SKM-1 treated with dmso at 0.1 percent for 144 hours (cell line): ENCODE measurements around the gene TENT4B.

ENCODE experiments used
- DNase-seq: peaks from one replicate; lab custom pipeline; 2025; ENCODE audit not compliant: unreplicated experiment; lab: John Stamatoyannopoulos, UW

Gene TENT4B

DNA sequence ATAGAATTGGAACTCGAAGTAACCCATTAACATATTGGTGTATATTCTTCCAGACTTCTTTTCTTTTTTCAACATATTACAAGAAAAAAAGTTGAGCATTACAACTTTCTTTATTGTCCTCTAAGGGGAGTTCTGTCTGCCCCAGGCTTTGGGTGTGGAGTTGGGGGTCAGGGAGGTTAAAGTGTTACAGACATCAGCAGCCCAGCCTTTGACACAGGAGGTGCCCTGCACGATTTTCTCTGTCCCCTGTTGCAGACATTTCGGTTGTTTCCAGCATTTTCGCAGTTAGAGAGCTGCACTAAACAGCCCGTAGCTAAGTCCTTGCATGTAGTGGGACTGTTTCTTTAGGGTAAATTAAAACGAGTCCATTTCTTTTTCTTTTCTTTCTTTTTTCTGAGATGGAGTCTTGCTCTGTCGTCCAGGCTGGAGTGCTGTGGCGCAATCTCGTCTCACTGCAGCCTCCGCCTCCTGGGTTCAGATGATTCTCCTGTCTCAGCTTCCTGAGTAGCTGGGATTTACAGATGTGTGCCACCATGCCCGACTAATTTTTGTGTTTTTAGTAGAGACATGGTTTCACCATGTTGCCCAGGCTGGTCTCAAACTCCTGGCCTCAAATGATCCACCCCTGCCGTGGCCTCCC lies 99.9 kb downstream of the TENT4B start:
- DNase-seq, result no peak

DNA sequence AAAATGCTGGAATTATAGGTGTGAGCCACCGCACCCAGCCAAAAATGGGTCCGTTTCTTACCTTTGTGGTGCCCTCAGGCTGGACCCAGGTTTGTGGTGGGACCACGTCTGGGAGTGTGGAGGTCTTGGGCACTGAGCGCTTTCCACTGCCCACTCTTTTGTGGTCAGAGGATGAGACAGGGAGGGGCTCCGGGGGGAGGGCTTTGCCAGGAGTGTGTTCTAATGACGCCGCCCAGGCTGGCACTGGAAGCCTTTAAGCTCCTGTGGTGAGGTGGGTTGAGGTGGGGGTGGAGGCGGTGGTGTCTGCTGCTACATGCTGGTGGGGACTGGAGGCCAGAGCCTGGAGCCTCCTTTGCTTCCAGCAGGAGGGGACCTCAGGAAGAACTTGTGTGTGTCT lies 100.4 kb downstream of the TENT4B start:
- DNase-seq, result no peak

DNA sequence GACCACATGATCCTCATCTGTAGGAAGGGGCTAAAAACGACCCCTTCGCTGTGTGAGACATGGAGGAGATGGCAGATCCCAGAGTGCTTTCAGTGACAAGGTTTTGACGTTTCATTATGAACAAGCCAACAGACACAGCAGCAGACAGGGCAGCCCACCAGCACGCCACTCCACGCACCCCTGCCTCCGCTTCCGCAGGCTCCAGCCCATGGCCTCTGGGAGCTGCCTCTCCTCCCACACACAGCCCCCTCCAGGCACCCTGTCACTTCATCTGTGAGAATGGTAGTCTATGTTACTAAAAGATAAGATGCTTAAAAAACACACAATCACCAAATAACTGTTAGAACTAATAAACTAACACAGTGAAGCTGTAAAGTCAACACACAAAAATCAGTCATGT lies 101.0 kb downstream of the TENT4B start:
- DNase-seq, result no peak

DNA sequence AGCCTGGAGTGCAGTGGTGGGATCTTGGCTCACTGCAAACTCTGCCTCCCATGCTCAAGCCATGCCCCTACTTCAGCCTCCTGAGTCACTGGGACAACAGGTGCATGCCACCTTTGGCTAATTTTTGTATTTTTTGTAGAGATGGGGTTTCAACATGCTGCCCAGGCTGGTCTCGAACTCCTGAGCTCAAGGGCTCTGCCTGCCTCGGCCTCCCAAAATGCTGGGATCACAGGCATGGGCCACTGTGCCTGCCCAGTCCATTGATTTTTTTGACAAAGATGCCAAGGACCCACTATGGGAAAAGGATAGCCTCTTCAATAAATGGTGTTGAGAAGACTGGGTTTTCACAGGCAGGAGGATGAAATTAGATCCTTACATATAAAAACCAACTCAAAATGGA lies 102.4 kb downstream of the TENT4B start:
- DNase-seq, result no peak

DNA sequence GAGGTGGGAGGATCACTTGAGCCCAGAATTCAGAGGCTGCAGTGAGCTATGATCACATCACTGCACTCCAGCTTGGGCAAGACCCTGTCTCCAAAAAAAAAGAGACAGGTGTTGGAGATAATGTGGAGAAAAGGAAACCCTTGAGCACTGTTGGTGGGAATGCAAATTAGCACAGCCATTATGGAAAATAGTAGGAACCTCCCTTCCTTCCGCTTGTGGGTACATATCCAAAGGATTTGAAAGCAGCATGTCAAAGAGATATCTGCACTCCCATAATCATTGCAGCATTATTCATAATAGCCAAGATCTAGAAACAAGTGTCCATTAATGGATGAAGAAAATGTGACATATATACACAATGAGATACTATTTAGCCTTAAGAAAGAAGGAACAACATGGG lies 103.5 kb downstream of the TENT4B start:
- DNase-seq, result no peak

DNA sequence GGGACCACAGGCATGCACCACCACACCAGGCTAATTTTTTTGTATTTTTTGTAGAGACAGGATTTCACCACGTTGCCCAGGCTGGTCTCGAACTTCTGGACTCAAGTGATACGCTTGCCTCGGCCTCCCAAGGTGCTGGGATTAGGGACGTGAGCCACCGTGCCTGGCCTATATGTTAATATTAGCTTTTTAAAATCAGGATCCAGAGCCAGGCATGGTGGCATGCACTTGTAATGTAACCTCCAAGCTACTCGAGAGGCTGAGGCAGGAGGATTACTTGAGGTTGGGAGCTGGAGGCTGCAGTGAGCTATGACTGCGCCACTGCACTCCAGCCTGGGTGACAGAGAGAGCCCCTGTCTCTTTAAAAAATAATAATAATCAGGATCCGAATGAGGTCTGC lies 104.8 kb downstream of the TENT4B start:
- no peak for DNase-seq

DNA sequence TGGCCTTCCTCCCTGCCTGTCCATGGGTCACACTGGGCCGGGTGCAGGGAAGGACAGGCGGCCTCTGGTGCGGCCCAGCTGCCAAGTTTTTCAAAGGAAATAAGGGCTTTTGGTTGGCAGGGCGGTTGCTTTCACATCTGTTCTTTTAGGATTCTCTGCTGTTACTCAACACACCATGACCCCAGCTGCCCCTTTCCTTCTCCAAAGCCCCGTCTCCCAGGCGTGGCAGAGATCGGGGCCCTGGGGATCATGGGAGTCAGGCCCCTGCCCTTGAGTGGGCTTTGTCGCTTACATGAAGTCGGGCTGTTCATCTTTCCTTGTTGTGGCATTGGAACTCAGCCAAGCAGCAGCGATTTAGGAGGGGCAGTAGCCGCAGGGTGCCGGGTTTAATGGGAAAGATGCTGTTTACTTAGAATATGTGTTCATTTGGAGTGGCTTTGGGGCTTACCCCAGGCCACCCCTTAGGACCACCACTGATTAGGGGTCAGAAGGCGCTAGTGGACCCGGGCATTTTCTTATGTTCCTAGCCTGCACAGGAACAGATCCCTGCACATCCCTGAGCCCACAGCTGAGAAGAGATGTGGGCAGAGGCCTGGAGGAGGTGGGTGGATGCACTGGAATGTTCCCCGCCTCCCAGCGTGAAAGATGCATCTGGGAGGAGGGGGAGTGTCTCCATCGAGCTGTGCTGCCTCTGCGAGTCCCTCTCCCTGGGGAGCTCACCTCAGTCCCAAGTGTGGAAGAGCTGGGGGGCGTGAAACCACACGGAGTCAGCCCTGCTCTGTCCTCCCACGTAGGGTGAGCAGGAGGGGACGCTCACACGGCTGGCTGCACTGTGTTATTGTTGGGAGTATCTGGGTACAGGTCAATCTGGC lies 106.5 kb downstream of the TENT4B start:
- no peak for DNase-seq

DNA sequence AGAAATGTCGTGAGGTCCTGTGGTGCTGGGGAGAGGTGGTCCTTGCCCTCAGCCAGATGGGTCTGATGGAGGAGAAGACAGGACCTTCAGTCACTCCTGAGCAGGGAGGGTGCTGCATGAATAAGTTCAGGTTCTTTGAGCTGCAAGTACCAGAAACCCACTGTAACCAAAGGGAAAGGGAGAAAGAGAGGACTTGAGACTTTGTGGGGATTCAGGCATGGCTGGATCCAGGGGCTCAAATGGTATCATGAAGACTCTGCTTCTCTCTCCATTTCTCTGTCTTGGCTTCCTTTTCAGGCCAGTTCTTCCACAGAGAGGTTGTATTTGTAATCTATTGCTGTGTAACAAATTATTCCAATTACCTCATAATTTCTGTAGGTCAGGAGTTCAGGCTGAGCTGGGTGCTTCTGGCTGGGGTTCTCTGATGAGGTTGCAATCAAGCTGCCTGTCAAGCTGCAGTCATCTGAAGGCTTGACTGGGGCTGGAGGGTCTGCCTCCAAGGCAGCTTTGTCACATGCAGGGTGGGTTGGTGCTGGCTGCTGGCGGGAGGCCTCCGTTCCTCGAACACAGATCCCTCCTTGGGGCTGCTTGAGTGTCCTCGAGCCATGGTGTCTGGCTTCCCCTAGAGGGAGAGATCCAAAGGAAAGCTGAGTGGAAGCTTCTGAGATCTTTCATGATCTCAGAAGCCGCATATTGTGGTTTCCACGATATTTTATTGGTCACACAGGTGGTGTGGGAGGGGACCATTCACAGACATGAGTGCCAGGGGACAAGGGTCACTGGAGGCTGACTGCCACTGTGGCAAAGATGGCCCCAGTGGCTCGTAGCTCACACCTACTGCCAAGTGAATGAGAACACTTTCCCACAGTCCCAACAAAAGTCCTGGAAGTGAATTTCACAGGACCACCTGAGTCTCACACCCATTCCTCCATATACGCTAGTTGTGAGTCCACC lies 107.4 kb downstream of the TENT4B start:
- DNase-seq, result no peak

DNA sequence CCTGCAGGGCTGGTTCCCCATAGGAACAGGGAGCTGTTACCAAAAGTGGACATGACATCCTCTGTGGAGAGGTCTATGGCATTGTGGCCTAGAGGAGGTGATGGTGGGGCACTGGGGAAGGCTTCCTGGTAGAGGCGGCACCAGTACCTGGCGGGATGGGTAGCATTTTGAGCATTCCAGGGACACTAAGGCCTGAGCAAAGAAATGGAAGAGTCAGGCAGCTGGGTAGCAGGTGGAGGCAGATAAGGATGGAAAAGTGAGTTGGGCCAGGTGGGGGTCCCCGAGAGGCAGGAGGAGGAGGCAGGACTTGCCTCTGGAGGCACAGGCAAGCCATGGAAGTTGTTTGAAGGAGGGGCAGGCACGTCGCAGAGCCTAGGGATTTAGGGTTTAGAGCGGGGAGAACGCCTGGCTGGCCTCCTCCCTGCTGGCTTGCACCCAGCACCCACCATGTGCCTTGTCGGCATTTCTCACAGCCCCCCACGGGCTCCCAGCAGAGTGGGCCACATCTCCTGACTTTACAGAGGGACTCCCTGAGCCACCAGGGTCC lies 108.1 kb downstream of the TENT4B start:
- no peak for DNase-seq

DNA sequence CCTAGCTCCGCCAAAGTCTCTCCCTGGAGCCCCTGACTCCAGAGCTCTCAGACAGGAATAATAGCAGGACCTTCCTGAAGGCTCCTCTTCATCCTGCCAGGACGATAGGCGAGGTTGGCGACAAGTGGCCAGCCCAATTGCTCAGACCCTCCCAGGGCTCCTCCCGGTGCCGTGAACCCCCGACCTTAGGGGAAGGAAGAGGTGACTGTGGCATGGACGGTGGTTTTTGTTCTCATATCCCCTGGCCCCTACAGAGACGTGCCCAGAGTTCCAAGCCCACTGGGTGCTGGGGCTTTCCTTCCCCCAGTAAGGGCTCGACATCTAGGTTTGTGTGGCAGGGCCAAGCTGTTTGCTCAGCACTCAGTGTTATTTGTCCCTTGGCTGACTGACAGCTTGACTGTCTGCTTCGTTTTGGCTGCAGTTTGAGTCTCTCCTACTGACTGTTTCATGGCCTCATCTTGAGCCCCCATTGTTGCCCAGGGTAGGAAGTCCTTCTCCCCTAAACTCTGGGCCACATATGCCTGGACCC lies 108.7 kb downstream of the TENT4B start:
- DNase-seq, result no peak

DNA sequence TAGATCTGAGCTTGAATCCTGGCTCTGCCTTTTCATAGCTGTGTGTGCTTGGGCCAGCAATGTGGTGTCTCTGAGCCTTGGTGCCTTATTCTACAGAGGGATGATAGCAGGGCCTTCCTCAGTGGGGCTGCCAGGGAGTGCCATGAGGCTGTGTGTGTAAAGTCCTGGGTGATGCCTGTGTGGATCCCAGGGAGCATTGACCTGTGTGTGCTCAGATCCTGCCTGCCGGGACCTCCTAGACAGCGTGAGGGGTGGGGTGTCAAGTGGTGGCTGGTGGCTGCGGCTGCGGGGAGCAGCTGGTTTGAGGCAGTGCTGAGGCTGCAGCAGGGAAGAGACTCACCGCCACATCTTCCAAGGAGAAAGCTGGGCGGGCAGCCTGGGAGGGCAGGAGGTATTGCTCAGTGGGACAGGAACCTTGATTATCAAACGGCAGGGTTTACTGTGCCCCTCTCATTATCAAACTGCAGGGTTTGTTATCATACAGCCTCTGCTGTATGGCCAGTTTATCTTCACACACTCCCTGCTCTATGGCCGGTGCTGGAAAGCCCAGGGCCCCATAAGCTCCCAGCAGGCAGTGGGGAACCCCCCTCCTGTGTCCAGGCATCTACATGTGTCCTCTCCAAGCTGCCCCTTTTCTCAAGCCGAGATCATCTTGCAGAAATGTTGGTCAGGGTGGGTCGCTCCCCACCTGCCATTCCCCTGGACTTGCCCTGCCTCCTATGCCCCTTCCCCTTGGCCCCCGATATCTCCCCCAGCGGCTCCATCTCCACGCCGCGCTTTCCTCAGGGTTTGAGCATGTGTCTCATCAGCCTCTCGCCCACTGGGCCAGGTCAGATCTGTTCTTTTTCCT lies 110.2 kb downstream of the TENT4B start:
- no peak for DNase-seq

DNA sequence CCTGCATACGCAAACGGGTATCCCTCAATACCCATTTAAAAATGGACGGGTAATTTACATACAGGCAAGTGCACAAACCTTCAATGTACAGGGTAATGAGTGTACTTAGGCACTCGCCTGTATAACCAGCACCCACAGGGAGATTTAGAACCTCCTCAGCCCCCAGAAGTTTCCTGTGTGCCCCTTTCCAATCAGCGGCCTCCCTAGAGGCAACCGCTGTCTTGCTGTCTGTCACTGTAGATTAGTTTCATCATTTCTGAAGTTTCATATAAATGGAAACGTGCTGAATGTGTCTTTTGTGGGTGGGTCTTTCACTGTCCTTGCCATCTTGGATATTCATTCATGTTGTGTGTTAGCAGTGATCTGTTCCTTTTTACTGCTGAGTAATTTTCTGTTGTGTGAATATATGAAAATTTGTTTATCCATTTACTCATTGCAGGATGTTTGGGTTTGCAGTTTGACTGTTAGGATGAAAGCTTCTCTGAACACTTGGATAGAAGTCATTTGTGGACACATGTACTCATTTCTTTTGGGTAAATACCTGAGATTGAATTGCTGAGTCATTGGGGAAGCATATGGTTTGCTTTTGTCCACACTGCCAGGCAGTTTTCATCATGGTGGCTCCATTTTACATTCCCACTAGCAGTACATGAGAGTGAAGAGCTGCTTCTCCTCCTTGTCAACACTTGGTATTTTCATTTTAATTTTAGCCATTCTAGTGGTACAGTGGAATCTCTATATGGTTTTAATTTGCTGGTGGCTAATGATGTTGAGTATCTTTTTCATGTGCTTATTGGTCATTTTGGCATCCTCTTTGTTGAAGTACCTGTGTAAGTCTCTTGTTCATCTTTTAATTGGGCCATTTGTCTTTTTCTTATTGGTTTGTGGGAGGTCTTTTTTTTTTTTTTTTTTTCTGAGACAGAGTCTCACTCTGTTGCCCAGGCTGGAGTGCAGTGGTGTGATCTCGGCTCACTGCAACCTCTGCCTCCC lies 111.1 kb downstream of the TENT4B start:
- no peak for DNase-seq

DNA sequence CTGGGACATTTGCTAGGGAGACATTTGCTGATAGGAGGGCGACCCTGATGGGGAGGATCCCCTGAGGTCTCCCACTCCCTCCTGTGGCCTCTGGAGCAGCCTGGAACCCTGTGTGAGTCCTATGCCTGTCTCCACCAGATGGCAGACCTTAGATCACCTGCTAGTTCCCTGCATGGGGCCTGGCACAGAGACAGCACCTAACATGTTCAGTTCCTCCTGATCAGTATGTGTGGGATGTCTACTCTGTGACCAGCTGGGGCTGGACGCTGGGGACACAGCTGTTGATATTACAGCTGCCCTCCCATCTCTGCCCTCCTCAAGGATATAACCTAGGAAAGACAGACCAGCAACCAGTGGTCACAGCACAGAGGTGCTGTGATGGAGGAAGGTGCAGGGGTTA lies 112.2 kb downstream of the TENT4B start:
- no peak for DNase-seq

DNA sequence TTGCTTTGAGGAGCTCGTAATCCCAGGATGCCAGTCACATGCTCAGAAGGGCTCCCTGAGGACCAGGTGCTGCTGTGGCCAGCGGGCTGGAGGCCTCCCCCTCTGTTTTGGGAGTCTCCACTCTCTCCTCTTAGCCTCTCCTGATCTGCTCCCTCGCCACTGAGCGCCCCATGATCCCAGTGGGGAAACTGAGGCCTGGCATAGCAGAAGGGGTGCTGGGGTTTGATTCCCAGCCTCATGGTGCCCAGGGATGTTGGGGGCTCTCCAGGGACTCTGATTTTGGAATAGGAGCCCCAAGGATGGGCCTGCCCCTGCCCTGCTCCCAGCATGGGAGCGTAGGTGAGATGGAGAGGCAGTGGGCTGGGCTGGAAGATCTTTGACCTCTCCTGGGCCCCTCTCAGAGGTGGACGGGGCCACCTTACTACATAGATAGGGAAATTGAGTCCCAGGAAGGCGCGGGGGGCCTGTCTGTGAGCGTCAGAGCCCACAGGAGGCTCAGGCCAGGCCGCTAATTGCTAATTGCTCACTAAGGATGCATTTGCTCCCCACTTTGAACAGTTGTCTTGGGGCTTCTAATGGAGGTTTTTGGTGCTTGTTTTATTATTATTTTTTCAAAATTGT lies 112.7 kb downstream of the TENT4B start:
- DNase-seq, result no peak

DNA sequence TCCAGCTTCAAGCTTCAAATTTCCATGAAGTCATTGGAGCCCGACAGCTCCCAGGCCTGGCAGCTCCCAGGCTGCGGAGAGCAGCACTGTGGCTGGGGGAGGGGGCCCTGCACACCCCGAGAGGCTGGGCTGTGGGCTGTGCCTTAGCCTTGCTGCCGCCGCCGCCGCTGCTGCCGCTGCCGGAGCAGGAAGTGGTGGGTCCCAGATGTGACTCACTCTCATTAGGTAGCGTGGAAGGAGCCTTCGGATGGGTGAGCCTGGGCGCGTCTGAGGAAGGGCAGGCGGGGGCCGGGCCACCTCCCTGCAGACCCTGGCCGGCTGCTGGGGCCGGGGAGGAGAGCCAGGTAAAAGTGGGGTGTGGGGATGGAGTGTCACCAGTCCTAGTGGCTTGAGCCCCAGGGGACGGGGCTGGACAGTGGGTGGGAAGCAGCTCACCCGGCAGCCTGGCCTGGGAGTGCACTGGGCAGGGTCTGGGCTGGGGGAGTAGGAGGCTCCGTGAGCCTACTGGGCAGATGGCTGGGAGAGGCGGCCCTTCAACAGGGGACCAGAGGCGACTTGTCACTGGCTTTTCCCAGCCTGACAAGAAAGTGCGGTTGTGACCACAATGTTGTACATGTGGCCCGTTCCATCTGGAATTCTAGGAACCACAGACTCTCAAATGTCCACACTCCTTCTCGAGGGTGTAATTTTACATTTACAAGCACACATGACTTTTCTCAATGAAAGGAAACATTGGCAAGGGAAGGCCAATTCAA lies 113.4 kb downstream of the TENT4B start, which contains the start of gene ADCY7:
Gene ADCY7, plus strand, starts transcription at position 215 of the 755 bp plus-strand sequence. CDS start 21,629 bp downstream, outside the sequence.
- DNase-seq, result peak; percentile 85

DNA sequence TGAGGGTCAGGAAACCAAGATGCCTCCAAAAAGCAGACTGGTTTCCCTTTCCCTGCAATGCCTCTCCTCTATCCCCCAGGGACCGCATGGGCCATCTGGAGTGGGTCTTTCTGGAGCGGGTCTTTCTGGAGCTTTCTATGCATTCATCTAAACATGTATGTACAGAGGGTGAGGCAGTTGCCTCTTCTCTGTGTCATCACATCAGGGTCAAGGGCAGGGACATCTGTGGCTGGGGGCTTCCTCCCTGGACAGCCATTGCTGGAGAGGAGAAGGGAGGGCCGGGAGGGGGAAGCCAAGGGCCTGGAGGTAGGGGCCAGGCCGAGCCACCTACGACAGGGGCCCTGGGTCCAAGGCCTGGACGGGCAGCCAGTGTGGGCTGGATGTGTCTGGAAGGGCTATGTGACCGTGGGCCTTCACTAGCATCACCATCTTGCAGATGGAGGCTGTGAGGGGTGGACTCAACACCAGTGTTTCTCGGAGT lies 114.1 kb downstream of the TENT4B start:
- DNase-seq, result no peak

DNA sequence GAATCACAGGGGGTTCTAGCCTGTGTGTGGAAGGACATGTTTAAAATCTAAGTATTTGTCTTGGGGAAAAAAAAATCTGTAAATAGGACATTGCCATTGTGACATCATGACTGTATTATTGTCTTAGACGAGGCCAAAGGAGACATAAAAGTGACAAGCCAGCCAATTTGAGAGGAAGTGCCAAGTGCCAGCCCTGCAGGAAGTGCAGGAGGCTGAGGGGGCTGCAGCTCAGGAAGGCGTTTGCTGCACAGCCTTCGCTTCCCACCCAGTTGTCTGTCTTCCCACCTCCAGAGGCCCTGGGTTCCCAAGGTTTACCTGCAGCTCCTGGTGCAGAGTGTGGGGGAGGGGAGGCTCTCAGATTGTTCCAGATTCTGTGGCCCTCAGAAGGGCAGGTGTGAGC lies 114.5 kb downstream of the TENT4B start:
- no peak for DNase-seq
